HG03558 (cell line): ENCODE results near the gene PRRT2.
"Not testable (repeated sequence)": the region's sequence is repeated elsewhere in the genome, so short reads cannot be mapped to it uniquely, and the experiment has no call there.

Experiments used
- ATAC-seq: cut with Tn5 transposase; IDR thresholded peaks from one replicate; pipeline ENCODE4 v1.9.1; 2021; ENCODE audit warnings: moderate number of reproducible peaks; ENCODE audit not compliant: unreplicated experiment; ENCODE audit errors: extremely low read depth

PRRT2 gene

DNA sequence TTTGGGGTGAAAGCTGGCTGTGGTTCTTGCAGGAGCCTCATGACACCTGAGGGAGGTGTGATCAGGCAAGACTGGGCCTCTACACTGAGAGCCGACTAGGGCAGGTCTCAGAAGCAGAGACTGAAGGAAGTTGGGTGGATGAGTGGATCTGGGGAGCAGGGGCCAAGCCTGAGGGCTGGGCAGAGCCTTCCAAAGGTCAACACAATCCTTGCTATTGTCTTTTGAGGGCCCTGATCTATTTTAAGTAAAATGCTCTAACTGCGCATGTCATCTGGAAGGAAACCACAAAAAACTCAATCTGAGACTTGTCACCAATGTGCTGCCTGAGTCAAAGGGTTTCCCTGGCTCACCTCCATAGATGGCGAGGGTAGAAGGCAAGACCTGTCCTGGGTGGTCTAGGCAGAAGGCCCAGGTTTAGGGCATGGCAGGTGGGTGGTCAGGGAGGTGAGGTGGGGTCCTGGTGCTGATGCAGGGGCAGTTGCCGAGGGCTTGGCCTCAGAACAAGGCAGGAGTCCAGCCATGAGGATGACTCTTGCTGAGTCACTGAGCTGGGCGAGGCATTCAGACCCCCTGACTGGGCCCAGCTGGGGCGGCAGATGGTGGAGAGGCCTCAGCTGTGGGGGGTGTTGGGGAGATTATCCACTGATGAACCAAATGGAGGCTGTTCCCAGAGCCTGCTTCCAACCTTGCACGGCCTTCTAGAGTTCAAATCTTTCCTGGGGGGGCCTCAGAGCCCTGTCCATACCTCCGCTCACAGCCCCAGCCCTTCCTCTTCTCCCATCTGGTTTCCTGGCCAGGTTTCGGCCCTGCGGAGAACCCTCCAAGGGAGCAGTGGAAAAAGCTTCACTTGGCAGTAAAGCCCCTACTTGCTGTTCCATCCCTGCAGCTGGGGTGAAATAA is 13.4 kb downstream of the PRRT2 start:
- ATAC-seq = no peak

DNA sequence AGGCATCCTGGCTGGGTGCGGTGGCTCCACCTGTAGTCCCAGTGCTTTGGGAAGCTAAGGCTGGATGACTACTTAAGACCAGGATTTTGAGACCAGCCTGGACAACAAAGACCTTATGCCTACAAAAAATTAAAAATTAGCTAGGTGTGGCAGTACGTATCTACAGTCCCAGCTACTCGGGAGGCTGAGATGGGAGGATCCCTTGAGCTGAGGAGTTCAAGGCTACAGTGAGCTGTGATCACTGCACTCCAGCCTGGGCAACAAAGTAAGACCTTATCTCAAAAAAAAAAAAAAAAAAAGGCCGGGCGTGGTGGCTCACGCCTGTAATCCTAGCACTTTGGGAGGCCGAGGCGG is 14.3 kb downstream of the PRRT2 start:
- no peak for ATAC-seq

DNA sequence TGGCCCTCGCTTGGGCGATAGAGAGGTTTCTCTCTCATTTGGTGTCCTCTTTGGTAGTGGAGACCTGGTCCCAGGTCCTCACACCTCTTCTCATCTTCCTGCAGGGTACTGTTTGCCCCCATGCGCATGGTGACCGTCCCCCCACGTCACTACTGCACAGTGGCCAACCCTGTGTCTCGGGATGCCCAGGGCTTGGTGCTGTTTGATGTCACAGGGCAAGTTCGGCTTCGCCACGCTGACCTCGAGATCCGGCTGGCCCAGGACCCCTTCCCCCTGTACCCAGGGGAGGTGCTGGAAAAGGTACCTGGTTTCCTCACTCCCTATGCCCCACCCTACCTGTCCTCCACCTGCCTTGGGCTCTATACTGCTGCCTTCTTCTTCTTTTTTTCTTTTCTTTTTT is 18.8 kb downstream of the PRRT2 start:
- ATAC-seq = no peak

DNA sequence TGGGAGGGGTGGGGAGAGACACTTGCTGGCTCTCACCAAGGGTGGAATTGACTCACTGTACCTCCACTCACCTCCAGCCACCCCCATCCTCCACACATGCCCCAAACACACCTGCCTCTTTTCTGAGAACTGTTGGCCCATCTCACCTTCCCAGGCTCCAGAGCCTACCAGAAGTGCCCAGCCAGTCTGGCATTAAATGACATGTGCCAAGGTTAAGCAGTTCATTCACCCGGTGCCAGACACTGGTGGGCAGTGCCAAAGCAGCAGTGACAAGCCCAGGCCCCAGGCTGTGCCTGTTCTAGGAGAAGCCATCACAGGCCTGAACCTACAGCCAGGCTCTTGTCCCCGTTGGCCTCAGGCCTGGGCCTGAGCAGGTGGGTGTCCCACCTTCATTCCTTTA is 19.5 kb downstream of the PRRT2 start:
- no peak for ATAC-seq

DNA sequence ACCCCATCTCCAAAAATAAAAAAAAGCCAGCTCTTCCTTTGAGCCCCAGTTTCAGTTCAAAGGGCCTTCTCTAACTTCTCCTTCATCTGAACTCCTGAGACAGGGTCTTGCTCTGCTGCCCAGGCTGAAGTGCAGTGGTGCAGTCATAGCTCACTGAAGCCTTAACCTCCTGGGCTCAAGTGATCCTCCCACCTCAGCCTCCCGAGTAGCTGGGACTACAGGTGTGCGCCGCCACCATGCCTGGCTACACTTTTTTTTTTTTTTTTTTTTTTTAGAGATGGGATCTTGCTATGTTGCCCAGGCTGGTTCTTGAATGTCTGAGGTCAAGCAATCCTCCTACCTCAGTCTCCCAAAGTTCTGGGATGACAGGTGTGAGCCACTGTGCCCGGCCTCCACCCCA is 21.2 kb downstream of the PRRT2 start:
- not testable (repeated sequence) for ATAC-seq

DNA sequence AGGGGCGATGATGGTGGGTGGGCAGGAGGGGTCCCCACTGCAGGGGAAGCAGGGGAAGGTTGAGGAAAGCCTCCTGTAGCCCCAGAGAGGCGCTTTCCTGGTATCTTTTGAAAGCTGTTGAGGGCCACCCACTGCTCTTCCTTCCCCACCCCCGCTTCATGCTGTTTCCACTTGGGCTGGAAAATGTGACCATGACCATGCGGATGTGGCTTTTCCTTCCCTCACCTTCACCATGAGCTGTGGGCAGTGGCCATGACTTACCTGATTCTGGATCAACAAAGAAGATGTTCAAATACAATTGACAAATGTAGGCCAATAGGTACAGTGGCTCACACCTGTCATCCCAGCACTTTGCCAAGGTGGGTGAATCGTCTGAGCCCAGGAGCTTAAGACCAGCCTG is 22.1 kb downstream of the PRRT2 start:
- ATAC-seq = no peak

DNA sequence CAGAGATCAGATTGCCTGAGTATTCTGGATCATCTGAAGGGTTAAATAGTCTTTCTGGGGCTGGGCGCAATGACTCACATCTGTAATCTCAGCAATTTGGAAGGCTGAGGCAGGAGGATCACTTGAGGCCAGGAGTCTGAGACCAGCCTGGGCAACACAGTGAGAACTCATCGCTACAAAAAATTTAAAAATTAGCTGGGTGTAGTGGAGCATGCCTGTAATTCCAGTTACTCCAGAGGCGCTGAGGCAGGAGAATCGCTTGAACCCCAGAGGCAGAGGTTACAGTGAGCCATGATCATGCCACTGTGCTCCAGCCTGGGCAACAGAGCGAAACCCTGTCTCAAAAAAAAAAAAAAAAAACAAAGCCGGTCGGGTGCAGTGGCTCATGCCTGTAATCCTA is 23.9 kb downstream of the PRRT2 start:
- no peak for ATAC-seq

DNA sequence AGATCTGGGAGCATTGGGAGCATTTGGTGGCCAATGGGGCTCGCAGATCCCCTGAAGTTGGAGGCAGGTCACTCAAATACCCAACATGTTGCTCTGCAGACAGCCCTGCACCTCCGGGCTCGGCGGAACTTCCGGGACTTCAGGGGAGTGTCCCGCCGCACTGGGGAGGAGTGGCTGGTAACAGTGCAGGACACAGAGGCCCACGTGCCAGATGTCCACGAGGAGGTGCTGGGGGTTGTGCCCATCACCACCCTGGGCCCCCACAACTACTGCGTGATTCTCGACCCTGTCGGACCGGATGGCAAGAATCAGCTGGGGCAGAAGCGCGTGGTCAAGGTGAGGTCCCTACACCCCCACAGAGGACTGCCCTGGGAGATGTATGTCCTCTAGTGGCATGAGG is 24.6 kb downstream of the PRRT2 start:
- no peak for ATAC-seq

DNA sequence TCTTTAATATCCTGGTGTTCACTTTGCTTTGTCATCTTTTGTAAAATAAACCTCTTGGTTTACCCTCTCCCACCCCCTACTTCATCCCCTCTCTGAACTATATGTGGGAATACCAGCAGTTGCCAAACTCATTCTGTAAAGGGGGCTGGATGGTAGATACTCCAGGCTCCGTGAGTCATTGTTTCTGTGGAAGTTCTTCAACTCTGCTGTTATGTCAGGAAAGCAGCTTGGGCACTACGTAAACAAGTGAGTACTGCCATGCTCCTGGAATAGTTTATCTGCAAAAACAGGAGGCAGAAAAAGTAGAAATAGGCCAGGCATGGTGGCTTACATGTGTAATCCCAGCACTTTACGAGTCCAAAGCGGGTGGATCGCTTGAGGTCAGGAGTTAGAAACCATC is 25.8 kb downstream of the PRRT2 start:
- ATAC-seq = no peak

DNA sequence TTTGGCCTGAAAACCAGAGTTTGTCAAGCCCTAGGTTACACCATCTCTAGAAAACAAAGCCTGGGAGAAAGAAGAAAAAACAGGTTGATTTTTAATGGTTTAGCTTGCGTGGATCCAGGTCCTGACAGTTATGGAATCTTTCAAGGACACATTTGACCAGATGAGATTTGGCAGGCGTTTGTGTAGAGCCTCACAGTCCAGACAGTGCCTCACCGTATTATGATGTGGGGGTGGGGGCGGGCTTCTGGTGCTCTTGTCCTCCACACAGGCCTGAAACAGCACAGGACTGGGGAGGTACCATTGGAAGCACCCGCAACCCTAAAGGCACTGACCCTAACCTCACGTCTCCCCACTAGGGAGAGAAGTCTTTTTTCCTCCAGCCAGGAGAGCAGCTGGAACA is 27.8 kb downstream of the PRRT2 start:
- ATAC-seq = no peak

DNA sequence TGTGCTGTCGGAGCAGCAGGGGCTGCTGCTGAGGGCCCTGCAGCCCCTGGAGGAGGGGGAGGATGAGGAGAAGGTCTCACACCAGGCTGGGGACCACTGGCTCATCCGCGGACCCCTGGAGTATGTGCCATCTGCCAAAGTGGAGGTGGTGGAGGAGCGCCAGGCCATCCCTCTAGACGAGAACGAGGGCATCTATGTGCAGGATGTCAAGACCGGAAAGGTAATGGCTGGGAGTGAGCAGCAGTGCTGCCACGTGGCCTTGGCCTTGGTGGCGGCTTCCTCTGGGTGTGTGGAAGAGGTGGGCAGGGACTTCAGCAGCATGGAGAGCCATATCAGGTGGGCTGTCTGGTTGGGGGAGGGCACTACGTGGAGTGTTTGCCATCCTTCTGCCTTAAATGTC is 28.2 kb downstream of the PRRT2 start:
- ATAC-seq = no peak

DNA sequence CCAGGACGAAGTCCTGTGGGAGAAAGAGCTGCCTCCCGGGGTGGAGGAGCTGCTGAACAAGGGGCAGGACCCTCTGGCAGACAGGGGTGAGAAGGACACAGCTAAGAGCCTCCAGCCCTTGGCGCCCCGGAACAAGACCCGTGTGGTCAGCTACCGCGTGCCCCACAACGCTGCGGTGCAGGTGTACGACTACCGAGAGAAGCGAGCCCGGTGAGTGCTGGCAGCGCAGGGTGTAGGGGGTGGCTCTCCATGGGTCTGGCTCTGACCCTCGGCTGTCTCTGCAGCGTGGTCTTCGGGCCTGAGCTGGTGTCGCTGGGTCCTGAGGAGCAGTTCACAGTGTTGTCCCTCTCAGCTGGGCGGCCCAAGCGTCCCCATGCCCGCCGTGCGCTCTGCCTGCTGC is 29.6 kb downstream of the PRRT2 start:
- no peak for ATAC-seq

DNA sequence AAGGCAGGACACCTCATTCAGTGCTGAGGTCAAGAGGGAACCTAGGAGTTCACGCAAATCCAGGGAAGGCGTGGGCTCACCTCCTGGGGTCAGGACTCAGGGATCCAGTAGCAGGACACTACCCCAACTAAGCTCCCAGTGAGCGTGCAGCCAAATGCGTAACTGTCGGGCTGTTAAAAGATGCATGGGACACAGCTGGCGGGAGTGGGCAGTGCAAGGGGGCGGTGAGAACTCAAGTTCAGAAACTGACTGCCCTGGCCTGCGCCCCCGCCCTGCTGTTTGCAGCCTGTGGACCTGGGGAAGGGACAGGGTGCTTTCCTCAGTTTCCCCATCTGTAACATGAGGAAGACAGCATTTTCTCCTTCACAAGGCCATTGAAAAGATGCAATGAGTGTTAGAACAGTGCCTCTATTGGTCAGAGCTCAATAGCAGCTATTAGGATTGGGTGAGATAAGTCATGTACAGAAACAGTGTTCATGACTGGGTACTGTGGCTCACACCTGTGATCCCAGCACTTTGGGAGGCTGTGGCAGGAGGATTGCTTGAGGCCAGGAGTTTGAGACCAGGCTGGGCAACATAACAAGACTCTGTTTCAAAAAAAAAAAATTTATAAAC is 30.8 kb downstream of the PRRT2 start:
- ATAC-seq = no peak

DNA sequence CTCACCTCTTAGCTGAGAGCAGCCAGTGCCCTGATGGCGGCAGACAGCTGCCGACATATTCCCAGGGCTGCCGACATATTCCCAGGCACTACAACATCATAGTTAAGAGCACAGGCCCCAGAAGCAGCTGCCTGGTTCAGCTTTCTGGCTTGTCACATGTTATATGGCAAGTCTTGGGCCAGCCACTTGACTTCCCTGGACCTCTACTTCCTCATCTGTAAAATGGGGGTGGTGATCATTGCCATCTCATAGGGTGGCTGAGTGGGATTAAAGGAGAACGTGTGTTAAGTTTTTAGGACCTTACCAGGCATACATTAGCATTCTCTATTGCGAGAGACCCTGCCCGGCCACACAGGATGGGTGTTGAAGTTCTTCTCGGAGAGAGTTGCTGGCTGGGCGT is 31.9 kb downstream of the PRRT2 start:
- ATAC-seq = no peak

DNA sequence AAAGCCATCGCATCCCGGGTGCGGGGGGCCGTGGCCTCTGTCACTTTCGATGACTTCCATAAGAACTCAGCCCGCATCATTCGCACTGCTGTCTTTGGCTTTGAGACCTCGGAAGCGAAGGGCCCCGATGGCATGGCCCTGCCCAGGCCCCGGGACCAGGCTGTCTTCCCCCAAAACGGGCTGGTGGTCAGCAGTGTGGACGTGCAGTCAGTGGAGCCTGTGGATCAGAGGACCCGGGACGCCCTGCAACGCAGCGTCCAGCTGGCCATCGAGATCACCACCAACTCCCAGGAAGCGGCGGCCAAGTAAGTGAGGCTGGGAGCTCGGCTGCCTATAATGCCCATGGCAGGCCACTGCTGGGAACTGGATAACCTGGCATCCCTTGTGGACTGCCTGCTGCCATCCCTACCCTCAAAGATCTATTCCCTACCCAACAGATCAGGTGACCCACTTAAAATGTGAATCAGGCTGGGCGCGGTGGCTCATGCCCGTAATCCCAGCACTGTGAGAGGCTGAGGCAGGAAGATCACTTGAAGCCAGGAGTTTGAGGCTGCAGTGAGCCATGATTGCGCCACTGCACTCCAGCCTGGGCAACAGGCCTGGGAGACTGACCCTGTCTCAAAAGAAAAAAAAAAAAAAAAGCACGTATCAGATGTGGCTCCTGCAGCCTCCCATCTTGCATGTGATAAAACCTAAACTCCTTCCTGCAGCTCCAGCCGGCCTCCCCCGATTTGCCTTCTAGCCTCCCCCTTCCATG is 32.8 kb downstream of the PRRT2 start:
- ATAC-seq = no peak

DNA sequence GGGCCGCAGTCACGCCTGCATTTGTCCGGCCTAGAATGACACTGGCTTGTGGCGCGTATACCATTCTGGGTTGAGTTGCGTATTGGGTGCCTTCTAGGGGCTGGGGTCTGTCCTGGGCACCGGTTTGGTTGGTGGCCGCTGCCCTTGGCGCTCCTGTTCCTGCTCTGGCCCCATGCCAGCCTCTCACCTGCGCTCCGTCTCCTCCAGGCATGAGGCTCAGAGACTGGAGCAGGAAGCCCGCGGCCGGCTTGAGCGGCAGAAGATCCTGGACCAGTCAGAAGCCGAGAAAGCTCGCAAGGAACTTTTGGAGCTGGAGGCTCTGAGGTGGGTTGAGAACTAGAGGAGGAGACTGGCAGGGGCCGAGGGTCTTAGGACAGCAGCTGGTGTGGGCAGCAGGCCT is 33.7 kb downstream of the PRRT2 start:
- no peak for ATAC-seq

DNA sequence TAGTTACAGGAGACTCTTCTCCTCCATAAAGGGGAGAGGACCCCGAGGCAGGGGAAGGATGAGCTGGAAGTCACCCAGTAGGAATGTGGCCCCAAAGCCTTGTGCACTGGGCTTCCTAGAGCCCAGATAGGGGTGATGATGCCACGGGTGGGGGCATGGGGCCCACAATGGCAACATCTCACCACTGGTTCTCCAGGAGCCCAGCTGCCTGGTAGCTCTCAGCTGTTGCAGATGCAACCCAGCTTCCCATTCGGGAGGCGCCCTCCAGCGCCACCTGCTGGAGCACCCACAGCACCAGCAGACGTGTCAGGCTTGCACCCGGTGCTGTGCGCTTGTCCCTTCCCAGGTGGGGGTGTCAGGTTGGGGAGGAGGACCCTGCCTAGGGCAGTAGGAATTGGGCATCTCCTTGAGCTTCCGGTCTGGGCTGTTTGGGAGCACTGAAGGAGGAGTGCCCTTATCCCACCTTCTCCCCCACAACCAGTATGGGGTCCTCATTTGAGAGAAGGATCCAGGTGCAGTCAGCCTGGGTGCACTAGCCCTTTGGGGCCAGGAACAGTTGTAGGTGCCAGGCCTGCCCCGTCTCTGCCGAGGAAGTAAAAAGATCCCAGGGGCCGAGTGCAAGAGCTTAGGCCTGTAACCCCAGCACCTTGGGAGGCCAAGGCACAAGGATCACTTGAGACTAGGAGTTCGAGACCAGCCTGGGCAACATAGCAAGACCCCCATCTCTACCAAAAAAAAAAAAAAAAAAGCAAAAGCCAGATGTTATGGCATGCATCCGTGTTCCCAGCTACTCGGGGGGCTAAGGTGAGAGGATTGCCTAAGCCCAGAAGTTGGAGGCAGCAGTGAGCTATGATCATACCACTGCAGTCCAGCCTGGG is 36.7 kb downstream of the PRRT2 start:
- ATAC-seq = no peak

DNA sequence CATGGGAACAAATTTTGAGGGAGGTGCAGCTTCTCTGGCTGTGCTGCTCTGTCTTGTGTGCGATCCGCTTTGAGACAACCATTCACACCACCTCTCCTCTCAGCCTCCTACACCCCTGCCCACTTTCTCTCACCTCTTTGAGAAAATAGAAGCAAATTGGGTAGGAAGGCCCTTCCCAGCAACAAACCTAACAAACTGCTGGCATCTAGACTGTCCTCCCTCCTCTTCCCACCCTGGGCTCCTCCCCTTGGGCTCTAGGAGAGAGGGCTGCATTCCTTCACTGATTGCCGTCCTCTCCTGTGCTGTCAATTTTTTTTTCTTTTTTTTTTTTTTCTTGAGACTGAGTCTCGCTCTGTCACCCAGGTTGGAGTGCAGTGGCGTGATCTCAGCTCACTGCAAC is 37.5 kb downstream of the PRRT2 start:
- ATAC-seq = no peak

DNA sequence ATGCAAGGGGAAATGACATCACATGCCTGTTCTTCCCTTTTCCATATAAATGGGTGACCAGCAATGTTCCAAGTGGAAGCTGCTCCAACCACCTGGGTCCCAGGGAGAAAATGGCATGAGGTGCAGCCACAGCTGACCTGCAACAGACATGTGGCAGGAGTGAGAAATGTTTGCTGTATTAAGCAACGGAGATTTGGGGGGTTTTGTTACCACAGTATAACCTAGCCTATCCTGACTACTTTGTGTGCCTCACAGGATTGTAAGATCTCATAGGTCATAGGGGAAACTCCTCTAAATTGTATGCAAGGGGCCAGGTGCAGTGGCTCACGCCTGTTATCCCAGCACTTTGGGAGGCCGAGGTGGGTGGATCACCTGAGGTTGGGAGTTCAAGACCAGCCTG is 39.0 kb downstream of the PRRT2 start:
- no peak for ATAC-seq

DNA sequence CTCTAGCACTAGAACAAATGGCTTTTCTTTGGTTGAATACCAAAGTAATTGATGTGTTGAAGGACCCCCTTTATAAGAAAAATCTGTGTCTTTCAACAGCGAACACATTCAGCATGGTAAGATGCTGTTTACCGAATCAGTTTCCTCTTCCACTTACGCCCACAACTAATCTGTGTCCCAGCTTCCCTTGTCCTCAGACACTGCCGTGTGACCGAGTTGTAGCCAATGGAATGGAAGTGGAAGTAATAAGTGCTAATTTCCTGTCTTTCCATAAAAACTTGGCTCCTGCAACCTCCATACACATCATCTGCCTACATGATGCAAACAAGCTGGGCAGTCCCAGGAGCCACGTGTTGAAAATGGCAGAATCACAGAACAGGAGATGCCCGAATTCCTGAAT is 40.7 kb downstream of the PRRT2 start:
- ATAC-seq = no peak
